Small intestine (tissue), 7 donors: ENCODE measurements around the gene TLK1. TPM values are rescaled to one million over a fixed set of nuclear protein-coding genes. Genes with fewer than 3 reads are reported as not detected.
A peak's percentile ranks its signal among the peaks of the same experiment; 100 is the strongest.

Experiments used
- DNase-seq, 2 donors: peaks; one replicate each; pipeline versions ENCODE4 v3.0.0 to v3.0.0-alpha.2; 2013
- FAIRE-seq: peaks from 2 replicates; lab custom pipeline; 2012; peaks lifted over from hg19 to GRCh38; lab: Jason Lieb, UNC
- H3K27ac ChIP-seq, 3 donors: one replicate each; pipeline ENCODE4 v1.5.1; 2013; ENCODE audit warnings: low read length in 2 of 3, mild to moderate bottlenecking in 2 of 3, control low read depth in 1 of 3, inconsistent platforms in 1 of 3, low read depth in 1 of 3, moderate library complexity in 1 of 3
- H3K27me3 ChIP-seq, 3 donors: one replicate each; pipeline ENCODE4 v1.6.1; 2013; ENCODE audit warnings: low read length in 3 of 3, inconsistent platforms in 1 of 3; ENCODE audit not compliant: control insufficient read depth in 3 of 3, insufficient read depth in 3 of 3
- H3K36me3 ChIP-seq, 3 donors: one replicate each; pipeline ENCODE4 v1.6.1; 2013; ENCODE audit warnings: low read length in 3 of 3, inconsistent platforms in 1 of 3, low read depth in 1 of 3, mild to moderate bottlenecking in 1 of 3, moderate library complexity in 1 of 3; ENCODE audit not compliant: control insufficient read depth in 3 of 3, insufficient read depth in 2 of 3
- H3K4me1 ChIP-seq, 3 donors: one replicate each; pipeline ENCODE4 v1.6.1; 2013; ENCODE audit warnings: low read length in 2 of 3, inconsistent platforms in 1 of 3, low read depth in 1 of 3, mild to moderate bottlenecking in 1 of 3, moderate library complexity in 1 of 3; ENCODE audit not compliant: control insufficient read depth in 3 of 3, insufficient read depth in 2 of 3
- H3K4me3 ChIP-seq, 3 donors: one replicate each; pipeline ENCODE4 v1.5.1; 2013; ENCODE audit warnings: low read length in 3 of 3, control low read depth in 1 of 3, inconsistent platforms in 1 of 3, low read depth in 1 of 3, mild to moderate bottlenecking in 1 of 3, moderate library complexity in 1 of 3
- H3K9me3 ChIP-seq, 2 donors: one replicate each; pipeline ENCODE4 v1.6.1; 2013; ENCODE audit warnings: low read depth in 1 of 2, low read length in 1 of 2; ENCODE audit not compliant: control insufficient read depth in 2 of 2, insufficient read depth in 1 of 2
- WGBS, 3 donors: extraction: QIAGEN DNeasy Blood & Tissue Kit; methylation state at CpG; one replicate each; pipeline ENCODE4 v1.1.7; 2013; 5-methylcytosine and 5-hydroxymethylcytosine counted together
- polyA plus RNA-seq, 4 donors: library from polyadenylated mRNA; stranded (reverse) in 3 of 4; unstranded in 1 of 4; fragments of 200-250 nt in 3 of 4; fragments of 120-200 nt in 1 of 4; gene quantifications; one replicate each; pipeline versions ENCODE4 v1.2.1 to v1.2.3, GENCODE V29; 2013
- donor health status: healthy with polysubstance abuse.
- donor health status: control.
- donor health status: control.
- donor health status: Bipolar disorder and iron deficiency.
- donor health status: healthy.

Gene TLK1
- polyA plus RNA-seq, 4 donors, result 10.0 to 27.8 (median 11.6) TPM

- FAIRE-seq (no peak), DNase-seq (no peak)
- no peak overlapping the region for H3K4me3 ChIP-seq
- no peaks in the 10 kb centered on the region for H3K36me3 ChIP-seq
- no peak overlapping the region for H3K27ac ChIP-seq
- 88 to 94% (median 91%) methylated on average over 3 of the region's 3 CpGs for WGBS, 3 donors
- peaks cover 0 to 6% (median 0%) of the 10 kb centered on the region in 3 donors for H3K4me1 ChIP-seq
- H3K9me3 ChIP-seq, result no peaks in the 10 kb centered on the region
- H3K27me3 ChIP-seq, result no peaks in the 10 kb centered on the region
Measured at GRCh38 chr2:171157109-171157500, 3.6 kb downstream of the TLK1 start.

- Histone ChIP-seq H3K36me3 (peaks cover 0 to 3% (median 0%) of the 10 kb centered on the region in 3 donors), H3K27me3 (no peaks in the 10 kb centered on the region), H3K9me3 (no peaks in the 10 kb centered on the region), H3K4me3 (no peak overlapping the region), H3K27ac (no peak overlapping the region), H3K4me1 (peaks cover 6 to 13% (median 9%) of the 10 kb centered on the region in 3 donors)
- WGBS, 3 donors, result 12 to 33% (median 29%) methylated on average over 1 of the region's 1 CpG
- FAIRE-seq, result no peak
- peak; percentile 25 to 30 for DNase-seq
Measured at GRCh38 chr2:171154348-171154747, 6.3 kb downstream of the TLK1 start.

GRCh38 chr2:171150694-171151285 lies 9.9 kb downstream of the TLK1 start:
- Histone ChIP-seq H3K9me3 (no peaks in the 10 kb centered on the region), H3K4me3 (no peak overlapping the region), H3K27ac (peak overlapping the region in 1 of 3 donors; percentile 2), H3K27me3 (no peaks in the 10 kb centered on the region), H3K36me3 (peaks cover 0 to 5% (median 0%) of the 10 kb centered on the region in 3 donors), H3K4me1 (peaks cover 7 to 22% (median 12%) of the 10 kb centered on the region in 3 donors)
- 92 to 94% (median 93%) methylated on average over 9 of the region's 9 CpGs for WGBS, 3 donors
- peak in 1 of 2 donors; percentile 6 for DNase-seq
- FAIRE-seq, result no peak

- FAIRE-seq (no peak), DNase-seq (peak; percentile 58 to 70)
- Histone ChIP-seq H3K27me3 (no peaks in the 10 kb centered on the region), H3K9me3 (no peaks in the 10 kb centered on the region), H3K4me1 (peaks cover 7 to 22% (median 12%) of the 10 kb centered on the region in 3 donors), H3K36me3 (peaks cover 0 to 5% (median 0%) of the 10 kb centered on the region in 3 donors), H3K4me3 (no peak overlapping the region), H3K27ac (peak overlapping the region; percentile 1 to 28 (median 2))
- WGBS, 3 donors, result 33 to 74% (median 52%) methylated on average over 4 of the region's 4 CpGs
Measured at GRCh38 chr2:171149986-171150693, 10.6 kb downstream of the TLK1 start.

GRCh38 chr2:171149171-171149938 lies 11.3 kb downstream of the TLK1 start:
- Histone ChIP-seq H3K9me3 (no peaks in the 10 kb centered on the region), H3K4me3 (no peak overlapping the region), H3K4me1 (peaks cover 7 to 20% (median 12%) of the 10 kb centered on the region in 3 donors), H3K27ac (no peak overlapping the region), H3K36me3 (peaks cover 0 to 5% (median 0%) of the 10 kb centered on the region in 3 donors), H3K27me3 (no peaks in the 10 kb centered on the region)
- 82 to 91% (median 83%) methylated on average over 3 of the region's 3 CpGs for WGBS, 3 donors
- FAIRE-seq (no peak), DNase-seq (peak in 1 of 2 donors; percentile 8)

GRCh38 chr2:171147081-171147480 lies 13.6 kb downstream of the TLK1 start:
- Histone ChIP-seq H3K36me3 (peaks cover 0 to 5% (median 0%) of the 10 kb centered on the region in 3 donors), H3K27me3 (no peaks in the 10 kb centered on the region), H3K4me3 (no peak overlapping the region), H3K9me3 (no peaks in the 10 kb centered on the region), H3K4me1 (peaks cover 7 to 15% (median 12%) of the 10 kb centered on the region in 3 donors), H3K27ac (no peak overlapping the region)
- DNase-seq (no peak), FAIRE-seq (no peak)
- 67 to 72% (median 72%) methylated on average over 2 of the region's 2 CpGs for WGBS, 3 donors

GRCh38 chr2:171146633-171147032 lies 14.1 kb downstream of the TLK1 start:
- peaks cover 0 to 5% (median 0%) of the 10 kb centered on the region in 3 donors for H3K36me3 ChIP-seq
- no peaks in the 10 kb centered on the region for H3K9me3 ChIP-seq
- no peak overlapping the region for H3K27ac ChIP-seq
- H3K4me3 ChIP-seq, result no peak overlapping the region
- 52 to 62% (median 56%) methylated on average over 1 of the region's 1 CpG for WGBS, 3 donors
- FAIRE-seq (no peak), DNase-seq (peak in 1 of 2 donors; percentile 12)
- H3K4me1 ChIP-seq, result peaks cover 7 to 15% (median 12%) of the 10 kb centered on the region in 3 donors
- H3K27me3 ChIP-seq, result no peaks in the 10 kb centered on the region

GRCh38 chr2:171146071-171146470 lies 14.6 kb downstream of the TLK1 start:
- H3K4me3 ChIP-seq, result no peak overlapping the region
- DNase-seq (no peak), FAIRE-seq (no peak)
- no peaks in the 10 kb centered on the region for H3K9me3 ChIP-seq
- peaks cover 0 to 5% (median 0%) of the 10 kb centered on the region in 3 donors for H3K36me3 ChIP-seq
- no peaks in the 10 kb centered on the region for H3K27me3 ChIP-seq
- H3K27ac ChIP-seq, result no peak overlapping the region
- 82 to 95% (median 89%) methylated on average over 2 of the region's 2 CpGs for WGBS, 3 donors
- H3K4me1 ChIP-seq, result peaks cover 7 to 15% (median 12%) of the 10 kb centered on the region in 3 donors
